GM18511 (cell line): ENCODE results near the gene NME3.
A peak's percentile ranks its signal among the peaks of the same experiment; 100 is the strongest.

Experiments
- ATAC-seq: cut with Tn5 transposase; IDR thresholded peaks from one replicate; pipeline ENCODE4 v1.9.1; 2021; ENCODE audit warnings: mild to moderate bottlenecking, moderate library complexity; ENCODE audit not compliant: unreplicated experiment

Gene NME3

GRCh38 chr16:1781758-1782407 lies 10.5 kb upstream of the NME3 start:
- peak; percentile 13 for ATAC-seq

GRCh38 chr16:1781254-1781653 lies 9.9 kb upstream of the NME3 start:
- ATAC-seq = no peak

DNA sequence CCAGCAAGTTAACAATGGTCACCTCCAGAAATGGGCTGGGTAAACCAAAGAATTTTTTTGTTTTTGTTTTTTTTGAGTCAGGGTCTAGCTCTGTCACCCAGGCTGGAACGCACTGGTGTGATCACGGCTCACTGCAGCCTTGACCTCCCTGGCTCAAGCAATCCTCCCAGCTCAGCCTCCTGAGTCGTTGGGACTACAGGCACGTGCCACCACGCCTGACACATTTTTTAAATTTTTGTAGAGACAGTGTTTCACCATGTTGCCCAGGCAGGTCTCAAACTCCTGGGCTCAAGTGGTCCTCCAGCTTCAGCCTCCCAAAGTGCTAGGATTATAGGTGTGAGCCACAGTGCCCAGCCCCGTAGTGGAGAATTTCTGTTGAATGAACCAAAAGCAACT lies 9.3 kb upstream of the NME3 start:
- no peak for ATAC-seq

- ATAC-seq = no peak
Measured at GRCh38 chr16:1779741-1780676, 8.7 kb upstream of the NME3 start.

DNA sequence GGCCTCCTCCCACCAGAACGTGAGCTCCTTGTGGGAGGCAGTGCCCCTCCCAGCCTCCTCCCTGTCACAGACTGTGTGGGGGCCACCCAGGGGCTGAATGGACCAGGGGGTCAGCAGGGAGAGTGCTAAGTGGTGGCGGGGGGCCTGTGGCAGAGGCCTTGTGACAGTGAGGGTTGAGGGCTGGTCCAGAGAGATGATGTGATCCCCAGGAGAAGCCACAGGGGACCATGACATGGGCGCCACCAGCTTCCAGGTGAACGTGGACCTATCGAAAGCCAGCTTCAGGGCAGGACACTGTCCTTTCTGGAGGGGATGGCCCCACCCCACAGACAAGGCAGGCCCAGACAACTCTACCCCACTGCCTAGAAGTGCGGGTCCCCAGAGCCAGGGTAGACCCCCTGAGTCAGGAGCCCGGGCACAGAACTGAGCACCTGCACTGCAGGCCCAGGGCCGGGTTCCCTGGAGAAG lies 7.9 kb upstream of the NME3 start:
- ATAC-seq = no peak

DNA sequence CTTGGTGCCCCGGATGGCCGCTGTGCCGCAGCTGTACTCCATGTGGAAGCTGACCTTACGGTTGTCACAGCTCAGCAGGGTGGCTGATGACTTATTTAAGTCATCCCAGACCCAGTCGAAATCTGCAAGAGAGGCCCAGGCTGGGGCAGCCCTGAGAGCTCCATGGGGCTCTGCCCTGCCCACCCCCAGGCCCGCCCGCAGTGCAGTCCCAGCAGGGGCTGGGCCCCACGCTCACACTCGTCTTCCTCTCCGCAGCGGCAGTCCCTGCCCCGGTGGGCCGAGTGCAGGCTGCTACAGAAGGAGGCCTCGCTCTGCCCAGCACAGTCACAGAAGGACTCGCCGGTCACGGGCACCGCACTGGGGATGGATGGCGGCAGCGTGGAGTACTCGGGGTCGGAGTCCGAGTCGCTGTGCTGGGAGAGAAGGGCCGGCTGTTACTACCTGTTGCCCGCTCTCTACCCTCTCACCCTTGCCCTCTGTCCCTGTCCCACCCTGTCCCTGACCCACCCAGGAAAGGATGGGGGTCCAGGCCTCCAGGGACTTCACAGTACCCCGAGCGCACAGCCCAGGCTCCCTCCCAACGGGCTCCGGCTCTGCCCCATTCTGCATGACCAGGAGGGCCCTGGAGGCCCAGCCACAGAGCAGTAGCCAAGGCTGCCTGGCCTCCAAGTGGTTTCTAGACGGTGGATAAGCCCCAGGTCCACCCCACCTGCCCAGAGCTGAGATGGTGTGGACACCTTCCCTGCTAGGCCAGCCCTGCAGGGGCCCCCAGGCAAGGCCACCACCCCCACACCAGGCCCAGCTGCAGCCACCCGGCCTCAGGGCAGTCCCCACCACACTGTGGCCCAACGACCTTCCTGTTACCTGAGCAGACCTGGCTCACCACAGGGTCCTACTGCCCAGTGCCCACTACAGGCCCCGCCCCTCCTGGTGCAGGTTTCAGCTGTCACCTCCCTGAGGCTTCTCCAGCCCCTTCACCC lies 7.1 kb upstream of the NME3 start:
- ATAC-seq = no peak

DNA sequence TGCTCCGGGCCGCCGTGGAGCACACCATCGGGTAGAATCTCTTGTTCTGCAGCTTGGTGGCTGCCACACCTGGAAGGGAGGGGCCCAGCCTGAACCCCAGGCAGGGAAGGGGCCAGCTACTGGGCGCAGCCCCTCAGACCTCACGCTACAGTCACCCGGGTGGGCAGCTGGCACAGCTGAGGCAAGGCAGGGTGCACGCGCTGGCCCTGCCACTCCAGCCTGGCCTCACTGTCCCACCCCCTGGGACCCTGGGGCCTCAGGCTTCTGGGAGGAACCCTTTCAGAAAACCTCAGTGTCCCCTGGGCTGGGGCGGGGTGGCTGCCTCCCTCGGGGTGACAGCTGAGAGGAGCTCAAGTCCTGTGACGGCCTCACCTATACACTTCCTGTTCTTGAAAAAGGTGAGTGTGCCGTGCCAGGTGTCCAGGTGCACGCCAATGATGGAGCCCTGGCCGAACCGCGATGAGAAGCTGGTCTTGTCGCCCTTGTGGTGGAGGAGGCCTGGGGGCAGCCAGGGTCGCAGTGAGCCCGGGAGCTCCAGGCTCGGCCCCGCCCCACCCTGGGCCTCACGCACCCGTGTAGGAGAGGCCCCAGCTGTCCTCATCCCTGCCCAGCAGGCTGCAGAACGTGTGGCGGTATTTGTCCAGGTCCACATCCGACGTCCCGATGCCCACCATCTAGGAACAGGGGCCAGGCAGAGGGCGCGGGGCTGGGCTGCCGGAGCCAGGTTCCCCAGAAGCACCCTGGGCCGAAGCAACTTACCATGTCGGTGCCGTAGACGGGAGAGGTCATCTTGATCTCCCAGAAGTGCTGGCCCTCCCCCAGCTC lies 6.2 kb upstream of the NME3 start:
- no peak for ATAC-seq

DNA sequence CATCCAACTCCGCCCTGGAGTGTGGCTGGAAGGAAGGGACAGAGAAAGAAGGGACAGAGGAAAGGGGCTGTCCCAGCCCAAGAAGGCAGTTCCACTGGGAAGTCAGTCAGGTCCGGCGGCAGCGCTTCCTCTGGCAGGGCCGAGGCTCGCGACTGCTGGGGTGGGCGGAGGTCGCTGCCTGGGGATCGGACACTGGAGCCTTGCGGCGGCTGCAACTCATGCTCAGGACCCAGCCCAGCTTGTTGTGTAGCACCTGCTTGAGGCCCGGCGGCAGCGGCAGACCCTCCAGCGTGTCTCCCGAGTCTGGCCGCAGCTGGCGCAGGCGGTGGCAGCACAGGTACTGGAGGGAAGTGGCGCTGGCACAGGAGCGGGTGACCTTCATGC lies 5.6 kb upstream of the NME3 start:
- ATAC-seq = no peak

- no peak for ATAC-seq
Measured at GRCh38 chr16:1776672-1776955, 5.3 kb upstream of the NME3 start.

DNA sequence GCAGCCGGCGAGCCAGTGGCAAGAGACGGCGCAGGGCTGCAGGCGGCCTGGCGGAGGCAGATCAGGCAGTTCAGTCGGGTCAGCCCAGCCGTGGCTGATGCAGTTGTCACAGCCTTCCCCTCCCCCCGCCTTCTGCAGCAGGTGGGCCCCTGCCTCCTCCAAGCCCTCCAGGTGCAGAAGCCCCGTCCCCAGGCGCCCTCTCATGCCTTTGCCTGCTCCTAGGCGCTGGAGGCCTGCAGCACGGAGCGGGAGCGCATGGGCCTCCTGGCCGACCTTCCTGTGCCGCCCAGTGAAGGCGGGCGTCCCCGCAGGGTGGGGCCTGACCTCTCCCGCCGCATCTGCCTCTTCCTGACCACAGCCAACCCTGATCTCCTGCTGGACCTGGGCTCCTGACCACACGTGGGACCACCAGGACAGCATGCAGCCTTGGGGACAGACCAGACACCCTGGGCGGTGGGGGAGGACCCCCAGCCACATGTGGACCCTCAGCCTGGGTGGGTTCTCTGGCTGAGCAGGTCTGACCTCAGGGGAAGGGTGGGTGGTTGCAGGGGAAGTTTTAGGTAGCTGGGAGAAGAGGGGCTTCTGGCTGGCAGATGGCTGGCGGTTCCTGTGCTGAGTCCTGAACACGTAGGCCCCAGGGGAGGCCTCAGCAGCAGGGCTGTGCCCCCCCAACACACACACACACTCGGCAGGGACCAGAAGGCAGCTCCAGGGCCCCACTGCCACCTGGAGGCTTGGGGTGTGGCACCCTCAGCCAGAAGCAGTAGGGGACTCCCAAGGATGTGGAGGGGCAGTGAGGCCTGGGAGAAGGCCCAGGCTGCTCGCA lies 4.7 kb upstream of the NME3 start:
- ATAC-seq = no peak

GRCh38 chr16:1775006-1775845 lies 3.9 kb upstream of the NME3 start:
- ATAC-seq = no peak

DNA sequence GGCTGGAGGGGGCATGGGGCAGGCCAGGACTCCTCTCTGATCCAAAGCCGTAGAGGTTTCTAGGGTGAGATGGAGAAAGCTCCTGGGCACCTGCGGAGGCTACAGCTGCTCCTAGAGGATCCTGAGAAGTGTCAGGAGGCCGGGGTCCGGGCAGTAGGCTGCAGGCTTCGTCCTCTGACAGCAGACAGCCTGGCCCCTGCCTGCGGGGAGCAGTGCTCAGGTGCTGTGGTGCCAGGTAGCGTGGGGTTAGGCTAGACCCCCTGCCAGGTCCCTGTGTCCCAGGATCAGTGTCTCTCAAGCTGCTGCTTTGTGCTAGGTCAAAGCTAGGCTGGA lies 3.1 kb upstream of the NME3 start:
- ATAC-seq = no peak

- no peak for ATAC-seq
Measured at GRCh38 chr16:1773703-1774447, 2.5 kb upstream of the NME3 start.

DNA sequence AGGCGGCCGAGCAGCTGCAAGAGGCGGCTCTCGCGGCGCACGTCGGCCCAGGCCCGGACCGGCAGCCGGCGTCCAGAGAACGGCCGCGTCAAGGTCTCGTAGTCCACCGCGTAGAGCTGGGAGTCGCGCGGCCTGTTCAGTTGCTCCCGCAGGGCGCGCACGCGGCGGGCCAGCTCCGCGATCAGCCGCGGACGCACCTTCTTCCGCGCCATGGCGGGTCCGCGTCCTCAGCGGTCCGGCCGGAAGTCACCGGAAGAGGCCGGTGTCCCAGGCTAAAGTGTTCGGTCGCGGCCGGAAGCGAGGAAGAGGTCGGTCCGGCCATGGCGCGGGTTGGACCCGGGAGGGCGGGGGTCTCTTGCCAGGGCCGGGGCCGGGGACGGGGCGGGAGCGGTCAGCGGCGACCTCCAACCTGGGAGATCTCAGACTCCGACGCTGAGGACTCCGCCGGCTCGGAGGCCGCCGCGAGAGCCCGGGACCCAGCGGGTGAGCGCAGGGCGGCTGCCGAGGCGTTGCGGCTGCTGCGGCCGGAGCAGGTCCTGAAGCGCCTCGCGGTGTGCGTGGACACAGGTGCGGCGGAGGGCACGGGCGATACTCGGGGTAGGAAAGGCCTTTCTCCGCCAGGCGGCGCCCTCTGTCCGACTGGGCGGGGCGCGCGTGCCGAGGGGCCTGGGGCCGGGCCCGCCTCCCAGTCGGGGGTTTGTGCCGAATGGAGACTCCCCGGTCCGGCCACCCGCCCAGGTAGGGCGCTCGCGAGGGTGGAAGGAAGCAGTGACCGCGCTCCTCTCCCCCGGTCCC lies 1.8 kb upstream of the NME3 start, which contains the start of gene MRPS34:
Gene MRPS34, minus strand, starts transcription at position 227 of the 795 bp plus-strand sequence. Its CDS starts 15 bp downstream, at position 212.
- ATAC-seq = peak; percentile 56

GRCh38 chr16:1772362-1772907 lies 1.1 kb upstream of the NME3 start, which contains the start of gene EME2:
EME2 (plus strand) TSS chr16:1772810; CDS start chr16:1773228, 418 bp downstream.
- ATAC-seq = no peak

- ATAC-seq = no peak
Measured at GRCh38 chr16:1771864-1772361, 570 bp upstream of the NME3 start.
